Lower lobe of right lung (tissue), 2 donors: ENCODE results near the gene SDC3. TPM values are rescaled to one million over a fixed set of nuclear protein-coding genes. Genes with fewer than 3 reads are reported as not detected.

ENCODE experiments used
- ATAC-seq, 2 donors: fragments of 200-7000 bp; cut with Tn5 transposase; one replicate each; pipeline ENCODE4 v1.9.1; 2020 to 2022; ENCODE audit warnings: mild to moderate bottlenecking in 2 of 2, moderate library complexity in 2 of 2
- DNase-seq: peaks from one replicate; pipeline ENCODE4 v3.0.0-alpha.2; 2020
- H3K27ac ChIP-seq: fragments of 200-600 bp; one replicate; pipeline ENCODE4 v1.8.0; 2022
- H3K27me3 ChIP-seq: fragments of 200-600 bp; one replicate; pipeline ENCODE4 v1.8.0; 2022; ENCODE audit warnings: low read depth
- H3K36me3 ChIP-seq: fragments of 200-600 bp; one replicate; pipeline ENCODE4 v1.8.0; 2022; ENCODE audit warnings: mild to moderate bottlenecking
- H3K4me1 ChIP-seq: fragments of 200-600 bp; one replicate; pipeline ENCODE4 v1.8.0; 2022
- H3K4me3 ChIP-seq: fragments of 200-600 bp; one replicate; pipeline ENCODE4 v1.8.0; 2022; ENCODE audit warnings: mild to moderate bottlenecking
- H3K9me3 ChIP-seq: fragments of 200-600 bp; one replicate; pipeline ENCODE4 v1.8.0; 2022
- intact Hi-C: fragments of 100-400 bp; cut with DNase I; formaldehyde crosslinking; loops from one replicate; pipeline ENCODE4 v1.11.0; 2022
- total RNA-seq: library from RNA; stranded (reverse); fragmentation: NEBNext Ultra II Directional; extraction: Animal tissue kit (Norgen Biotek cat#: 25700); gene quantifications from one replicate; pipeline ENCODE4 v1.2.1, GENCODE V29; 2021
- TF ChIP-seq, protein P1 (sequence below): fragments of 200-600 bp; IDR thresholded peaks from one replicate; pipeline ENCODE4 v1.8.0; 2022; ENCODE audit warnings: antibody characterized with exemption, mild to moderate bottlenecking
- donor health status: DM: no; HTN: yes; CAD: no; lungs with severe emphysema.

Gene SDC3
- total RNA-seq, 1 donor from 2014 or later: 43.5 TPM

DNA sequence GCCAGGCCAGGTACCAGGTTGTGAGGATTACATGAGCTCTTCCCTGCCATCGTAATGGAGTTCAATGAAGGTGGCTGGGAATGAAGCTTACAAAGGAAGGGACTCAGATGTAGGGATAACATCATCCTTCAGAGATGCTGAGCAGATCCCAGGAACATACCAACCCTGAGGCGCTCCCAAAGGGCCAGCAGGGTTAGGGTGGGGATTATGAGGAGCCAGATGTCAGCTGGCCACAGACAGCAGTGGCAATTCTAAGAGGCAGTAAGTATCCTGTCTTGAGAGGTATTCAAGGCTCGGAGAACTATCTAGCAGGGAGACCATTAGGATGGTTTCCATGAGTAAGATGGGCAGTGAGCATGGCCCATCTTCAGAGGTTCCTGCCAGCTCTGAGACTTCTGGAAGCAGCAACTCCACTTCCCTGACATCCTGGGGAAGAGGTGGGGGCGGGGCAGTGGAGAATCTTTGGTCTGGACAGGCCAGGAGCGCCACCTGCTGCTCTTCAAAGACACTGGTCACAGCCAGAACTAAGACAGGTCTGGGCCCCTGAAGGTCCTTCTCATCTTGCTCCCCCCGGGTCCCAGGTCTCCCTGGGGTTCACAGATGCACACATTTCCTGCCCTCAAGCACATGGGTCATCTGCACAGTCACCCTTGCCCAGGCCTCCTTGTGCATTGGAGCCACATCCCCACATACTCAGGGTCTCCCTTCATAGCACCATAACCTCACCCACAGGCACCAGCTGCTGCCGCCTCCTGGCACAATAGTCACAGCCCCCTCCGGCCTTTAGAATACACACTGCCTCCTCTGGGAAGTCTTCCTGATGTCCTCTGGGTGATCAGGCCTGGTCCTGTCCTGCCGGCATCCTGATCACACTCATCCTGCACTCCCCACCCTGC lies 2.7 kb upstream of the SDC3 start:
- no peak overlapping the region for H3K27ac ChIP-seq
- H3K4me1 ChIP-seq: peaks cover 48% of the 10 kb centered on the region

DNA sequence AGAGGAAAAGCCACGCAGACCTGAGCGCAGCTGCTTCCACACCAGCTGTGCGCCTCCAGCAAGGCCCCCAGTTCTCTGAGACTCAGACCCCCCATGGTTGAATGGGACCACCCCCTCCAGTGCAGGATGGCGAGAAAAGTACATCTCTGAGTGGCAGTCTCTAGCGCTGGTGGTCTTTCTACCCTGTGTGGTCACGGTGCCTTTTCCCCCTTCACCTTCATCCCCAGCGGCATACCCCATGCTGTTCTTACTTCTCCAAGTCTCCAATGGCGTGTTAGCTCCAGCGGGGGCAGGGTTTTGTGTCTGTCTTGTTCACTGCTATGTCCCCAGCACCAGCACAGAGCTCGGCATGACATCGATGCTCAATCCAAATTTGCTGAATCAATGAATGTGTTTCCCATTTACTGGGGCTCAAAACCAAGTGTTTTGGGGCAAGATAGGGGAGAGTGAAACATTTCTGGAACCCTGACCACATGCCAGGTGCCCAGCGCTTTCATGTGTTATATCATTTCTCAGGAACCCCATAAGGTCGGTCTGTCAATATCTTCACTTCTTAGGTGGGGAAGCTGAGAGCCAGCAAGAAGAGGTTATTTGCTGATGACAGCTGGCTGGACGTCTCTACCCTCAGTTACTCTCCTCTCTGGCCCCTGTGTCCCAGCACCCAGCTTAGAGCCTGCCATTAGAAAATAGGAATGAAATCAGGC lies 959 bp upstream of the SDC3 start:
- ATAC-seq (no peak), DNase-seq (no peak)
- TF ChIP-seq, protein P1, sequence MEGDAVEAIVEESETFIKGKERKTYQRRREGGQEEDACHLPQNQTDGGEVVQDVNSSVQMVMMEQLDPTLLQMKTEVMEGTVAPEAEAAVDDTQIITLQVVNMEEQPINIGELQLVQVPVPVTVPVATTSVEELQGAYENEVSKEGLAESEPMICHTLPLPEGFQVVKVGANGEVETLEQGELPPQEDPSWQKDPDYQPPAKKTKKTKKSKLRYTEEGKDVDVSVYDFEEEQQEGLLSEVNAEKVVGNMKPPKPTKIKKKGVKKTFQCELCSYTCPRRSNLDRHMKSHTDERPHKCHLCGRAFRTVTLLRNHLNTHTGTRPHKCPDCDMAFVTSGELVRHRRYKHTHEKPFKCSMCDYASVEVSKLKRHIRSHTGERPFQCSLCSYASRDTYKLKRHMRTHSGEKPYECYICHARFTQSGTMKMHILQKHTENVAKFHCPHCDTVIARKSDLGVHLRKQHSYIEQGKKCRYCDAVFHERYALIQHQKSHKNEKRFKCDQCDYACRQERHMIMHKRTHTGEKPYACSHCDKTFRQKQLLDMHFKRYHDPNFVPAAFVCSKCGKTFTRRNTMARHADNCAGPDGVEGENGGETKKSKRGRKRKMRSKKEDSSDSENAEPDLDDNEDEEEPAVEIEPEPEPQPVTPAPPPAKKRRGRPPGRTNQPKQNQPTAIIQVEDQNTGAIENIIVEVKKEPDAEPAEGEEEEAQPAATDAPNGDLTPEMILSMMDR: no peak
- peak overlapping the region; percentile 63 for H3K27ac ChIP-seq
- no peaks in the 10 kb centered on the region for H3K36me3 ChIP-seq
- intact Hi-C loops: loop anchor here (5.0 kb wide), 2 partner anchors 107 to 127 kb away; no protein-coding TSS in a partner anchor
- H3K27me3 ChIP-seq: no peaks in the 10 kb centered on the region
- peak overlapping the region; percentile 57 for H3K4me3 ChIP-seq
- no peaks in the 10 kb centered on the region for H3K9me3 ChIP-seq
- H3K4me1 ChIP-seq: peaks cover 55% of the 10 kb centered on the region

More for the DNA sequence above, 2.7 kb upstream of the SDC3 start:
- peak; percentile 84 to 85 for ATAC-seq
- DNase-seq: peak; percentile 91
- Histone ChIP-seq H3K36me3 (no peaks in the 10 kb centered on the region), H3K27me3 (no peaks in the 10 kb centered on the region), H3K9me3 (no peaks in the 10 kb centered on the region), H3K4me3 (no peak overlapping the region)
- TF ChIP-seq, protein P1: peak; percentile 83
- intact Hi-C loops: loop anchor here (5.0 kb wide), 2 partner anchors 109 to 129 kb away; no protein-coding TSS in a partner anchor

GRCh38 chr1:30908316-30908695 lies 252 bp downstream of the SDC3 start:
- ATAC-seq (no peak), DNase-seq (no peak)
- Histone ChIP-seq H3K36me3 (no peaks in the 10 kb centered on the region), H3K4me3 (peak overlapping the region; percentile 63), H3K27ac (peak overlapping the region; percentile 53), H3K9me3 (no peaks in the 10 kb centered on the region), H3K27me3 (no peaks in the 10 kb centered on the region), H3K4me1 (peaks cover 56% of the 10 kb centered on the region)
- TF ChIP-seq, protein P1: no peak
- intact Hi-C loops: no loop called here

DNA sequence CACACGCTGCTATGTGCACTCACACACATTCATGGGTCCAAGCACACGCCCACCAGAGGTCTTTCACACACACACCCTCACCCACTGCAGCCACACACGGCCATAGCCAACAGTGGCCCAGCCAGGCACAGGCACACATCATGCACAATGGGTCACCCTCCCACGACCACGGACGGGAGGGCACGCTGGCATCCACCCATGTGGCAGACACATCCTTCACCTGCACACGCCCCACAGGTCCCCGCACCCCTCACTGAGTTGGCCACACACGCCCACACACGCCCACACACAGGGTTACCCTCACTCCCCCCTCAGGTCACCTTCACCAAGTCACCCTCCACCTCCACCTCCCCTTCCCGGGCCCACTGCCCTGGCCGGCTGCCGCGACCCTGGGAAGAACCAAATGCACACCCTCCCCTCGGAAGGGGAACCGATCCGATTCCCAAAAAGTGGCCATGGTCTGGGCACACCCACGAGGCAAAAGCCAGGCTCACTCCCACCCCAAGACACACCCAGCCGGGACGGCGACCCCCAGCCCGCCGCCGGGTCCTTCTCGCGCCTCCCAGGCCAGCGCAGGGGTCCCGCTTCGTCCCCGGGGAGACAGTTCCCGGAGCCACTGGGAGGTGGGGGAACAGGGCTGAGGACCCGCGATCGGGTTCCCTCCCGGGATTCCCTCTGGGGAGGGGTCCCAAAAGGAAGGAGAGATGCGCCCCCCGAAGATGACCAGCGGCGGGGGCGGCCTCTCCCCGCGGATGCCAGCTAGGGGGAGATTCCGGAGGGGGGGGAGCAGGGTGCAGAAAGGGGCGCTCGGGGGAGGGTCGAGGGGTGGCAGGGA lies 860 bp downstream of the SDC3 start:
- peaks cover 61% of the 10 kb centered on the region for H3K4me1 ChIP-seq
- peak overlapping the region; percentile 63 for H3K4me3 ChIP-seq
- no peaks in the 10 kb centered on the region for H3K36me3 ChIP-seq
- peak overlapping the region; percentile 53 for H3K27ac ChIP-seq
- TF ChIP-seq, protein P1: no peak
- H3K27me3 ChIP-seq: no peaks in the 10 kb centered on the region
- H3K9me3 ChIP-seq: no peaks in the 10 kb centered on the region
- no peak for DNase-seq
- ATAC-seq: no peak
- intact Hi-C loops: no loop called here
